DMS53 treated with DMSO at 0.1 percent for 48 hours (cell line): ENCODE data around the gene PDE4B.

Experiments
- DNase-seq: peaks from one replicate; lab custom pipeline; 2025; ENCODE audit not compliant: unreplicated experiment; lab: John Stamatoyannopoulos, UW

Gene PDE4B

DNA sequence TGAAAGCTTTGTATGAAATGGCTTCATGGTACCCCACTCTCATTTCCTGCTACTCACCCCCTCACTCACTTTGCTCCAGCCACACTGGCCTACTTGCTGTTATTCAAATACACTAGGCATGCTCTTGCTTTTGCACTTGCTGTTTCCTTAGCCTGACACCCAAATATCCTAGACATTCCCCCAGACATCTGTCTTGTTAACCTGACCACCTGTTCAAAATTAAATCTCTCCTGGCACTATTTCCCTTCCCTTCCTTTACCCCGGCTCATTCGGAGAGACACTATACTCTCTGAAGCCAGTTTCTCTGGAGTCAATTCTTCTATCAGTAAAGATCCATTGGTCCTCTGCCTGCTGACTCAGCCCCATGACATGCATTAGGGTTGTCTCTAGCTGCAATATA lies 435.3 kb downstream of the PDE4B start:
- no peak for DNase-seq

DNA sequence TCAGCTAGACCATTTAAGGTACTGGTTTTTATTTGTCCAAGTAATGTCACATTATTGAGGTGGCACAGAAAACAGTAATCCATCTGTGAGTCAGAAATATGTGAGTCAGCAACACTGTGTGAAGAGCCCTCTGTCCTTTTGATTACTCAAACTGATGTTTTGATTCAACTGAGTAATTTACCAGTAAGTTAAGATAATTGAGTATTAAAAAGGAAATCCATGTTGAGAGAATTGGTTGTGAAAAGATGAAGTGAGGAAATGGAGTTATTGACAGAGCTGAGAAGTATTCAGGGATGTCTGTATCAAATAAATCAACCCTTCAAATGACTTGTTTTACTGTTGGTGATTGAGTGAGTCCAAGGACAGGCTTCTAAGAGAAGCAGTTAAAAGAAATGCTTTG lies 438.5 kb downstream of the PDE4B start:
- DNase-seq, result peak; percentile 75

DNA sequence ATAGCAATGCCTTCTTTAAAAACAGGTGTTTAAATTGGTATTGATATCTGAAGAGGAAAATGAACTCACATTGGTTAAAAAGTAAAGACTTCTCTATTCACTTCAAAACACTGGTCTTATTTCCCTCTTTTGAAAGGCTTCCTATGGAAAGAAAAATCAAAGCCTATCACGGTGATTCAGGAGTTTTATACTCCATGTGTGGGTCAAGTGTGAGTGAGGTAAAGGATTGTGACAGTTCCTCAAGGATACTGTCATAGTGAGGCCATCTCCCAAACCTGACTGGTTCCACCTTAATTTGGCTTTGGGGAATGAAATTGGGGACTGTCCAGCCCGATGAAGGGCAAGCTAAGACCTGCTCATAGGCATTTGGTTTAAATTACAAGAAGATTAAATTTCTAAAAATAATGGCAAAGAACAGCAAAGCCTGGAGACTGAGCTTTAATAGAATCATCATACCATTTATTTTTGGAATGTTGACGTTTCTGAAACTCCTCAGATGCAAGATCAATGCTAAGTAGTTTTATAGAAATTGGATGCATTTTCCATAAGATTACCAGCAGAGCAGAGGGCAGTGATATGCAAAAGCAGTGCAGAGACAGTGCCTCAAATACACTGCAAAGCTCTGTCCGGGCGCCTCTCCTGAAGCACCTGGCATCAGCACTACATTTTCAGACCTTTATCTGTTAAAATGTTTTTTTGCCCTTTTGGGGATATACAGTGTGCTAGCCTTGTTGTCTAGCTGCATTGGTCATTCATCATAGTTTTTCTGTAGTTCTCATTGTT lies 439.2 kb downstream of the PDE4B start:
- no peak for DNase-seq

DNA sequence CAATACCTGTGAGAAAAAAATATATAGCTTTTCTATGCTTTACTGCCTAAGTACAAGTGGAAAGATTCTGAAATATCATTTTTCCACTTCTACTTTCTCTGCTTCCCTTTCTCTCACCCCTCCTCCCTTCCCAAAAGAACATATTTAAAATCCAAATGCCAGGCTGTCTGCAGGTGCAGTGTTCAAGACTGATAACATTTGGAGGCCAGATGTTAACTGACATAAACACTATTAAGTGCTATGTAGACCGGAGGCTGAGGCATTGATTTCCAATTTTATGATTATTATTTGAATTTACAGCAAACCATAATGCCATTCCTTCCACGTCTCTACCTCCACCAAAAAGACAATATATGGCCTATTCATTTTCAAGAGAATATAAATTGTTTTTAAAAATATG lies 444.3 kb downstream of the PDE4B start:
- DNase-seq, result no peak

DNA sequence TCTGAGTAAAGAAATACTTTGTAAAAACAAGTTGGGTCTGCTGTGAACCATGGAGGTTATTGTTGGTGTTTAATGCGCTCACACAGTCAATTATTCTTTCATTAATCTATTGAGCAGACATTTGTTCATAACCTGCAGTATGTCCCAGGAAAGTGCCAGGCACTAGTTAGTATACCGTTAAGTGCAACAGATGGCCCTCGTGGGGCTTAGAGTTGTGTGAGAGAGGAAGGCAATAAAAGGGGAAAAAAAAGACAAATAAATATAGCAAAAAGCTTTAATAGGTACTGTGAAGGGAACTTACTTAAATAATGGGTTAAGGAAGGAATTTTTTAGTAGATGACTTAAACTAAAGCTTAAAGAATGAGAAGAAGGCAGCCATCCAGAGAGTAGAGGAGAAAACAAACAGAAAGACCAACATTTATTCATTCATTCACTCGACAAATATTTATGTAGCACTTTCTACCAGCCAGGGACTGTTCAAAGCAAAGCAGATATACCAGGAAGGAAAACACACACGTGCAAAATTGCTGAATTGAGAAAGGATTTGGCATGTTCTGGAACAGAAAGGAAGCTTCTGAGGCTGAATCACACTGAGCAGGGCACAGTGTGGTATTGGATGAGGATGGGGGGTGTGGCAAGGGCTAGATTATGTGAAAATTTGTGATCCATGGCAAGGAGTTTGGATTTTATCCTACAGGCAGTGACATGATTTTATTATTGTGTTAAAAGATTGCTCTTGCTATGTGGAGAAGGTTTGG lies 445.2 kb downstream of the PDE4B start:
- DNase-seq, result peak; percentile 72

DNA sequence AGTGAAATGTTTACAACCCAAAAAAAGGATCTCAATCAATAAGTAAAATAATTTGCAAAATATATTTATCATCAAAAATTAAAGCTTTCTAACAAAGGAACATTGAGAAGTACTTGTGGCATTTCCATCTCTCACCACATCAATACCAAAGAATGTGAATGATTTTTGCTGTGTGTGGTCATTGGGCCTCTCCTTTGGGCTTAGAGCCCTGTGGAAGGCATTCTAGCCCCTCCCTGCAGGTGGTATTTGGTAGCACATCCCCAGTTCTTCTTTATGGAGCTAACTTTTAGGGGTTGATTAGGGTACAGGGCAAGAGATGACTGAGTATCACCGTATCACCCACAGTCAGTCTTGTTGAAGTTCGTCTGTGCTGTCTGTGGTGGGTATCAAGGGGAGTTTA lies 447.1 kb downstream of the PDE4B start:
- no peak for DNase-seq

DNA sequence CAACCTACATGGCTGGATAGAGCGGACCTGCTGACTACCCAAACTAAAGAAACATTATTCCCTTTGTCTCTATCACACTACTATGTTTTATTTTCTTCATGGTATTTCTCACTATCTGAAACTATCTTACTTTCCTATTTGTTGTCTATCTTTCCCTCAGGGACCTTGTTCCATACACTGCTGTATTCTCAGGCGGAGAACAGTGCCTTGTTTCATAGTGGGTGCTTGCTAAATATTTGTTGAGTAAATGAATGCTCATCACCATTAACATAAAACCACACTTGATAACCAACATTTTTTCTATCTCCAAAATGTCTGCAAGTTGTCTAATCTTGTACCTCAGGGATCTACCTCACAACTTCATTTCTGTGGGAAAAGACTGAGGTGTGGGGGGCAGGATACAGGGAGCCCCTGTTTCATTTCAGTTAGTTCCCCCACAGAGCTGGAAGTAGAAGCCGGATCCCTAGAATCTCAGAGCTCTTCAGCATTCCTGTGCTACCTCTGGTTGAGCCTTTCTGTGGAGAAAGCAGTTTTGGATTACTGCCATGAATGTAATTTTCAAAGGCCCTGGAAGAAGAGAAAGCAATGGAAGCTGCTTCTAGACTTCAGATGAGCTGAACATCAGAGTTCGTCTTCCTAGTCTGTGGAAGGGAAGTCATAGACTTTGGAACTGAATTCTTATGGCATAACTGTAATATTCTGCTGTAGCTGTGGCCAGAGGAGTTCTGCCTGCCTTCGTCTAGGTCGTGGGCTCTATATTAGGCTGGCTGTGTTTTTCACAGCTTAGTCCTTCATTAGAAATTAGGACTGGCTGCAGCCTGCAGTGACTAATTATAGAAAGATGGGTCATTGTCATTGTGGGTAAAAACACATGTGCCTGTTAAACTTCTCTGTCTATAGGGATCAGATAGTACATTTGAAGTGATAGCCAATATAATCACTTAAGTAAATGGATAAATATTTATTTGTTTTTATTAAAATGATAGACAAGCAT lies 448.1 kb downstream of the PDE4B start:
- no peak for DNase-seq

DNA sequence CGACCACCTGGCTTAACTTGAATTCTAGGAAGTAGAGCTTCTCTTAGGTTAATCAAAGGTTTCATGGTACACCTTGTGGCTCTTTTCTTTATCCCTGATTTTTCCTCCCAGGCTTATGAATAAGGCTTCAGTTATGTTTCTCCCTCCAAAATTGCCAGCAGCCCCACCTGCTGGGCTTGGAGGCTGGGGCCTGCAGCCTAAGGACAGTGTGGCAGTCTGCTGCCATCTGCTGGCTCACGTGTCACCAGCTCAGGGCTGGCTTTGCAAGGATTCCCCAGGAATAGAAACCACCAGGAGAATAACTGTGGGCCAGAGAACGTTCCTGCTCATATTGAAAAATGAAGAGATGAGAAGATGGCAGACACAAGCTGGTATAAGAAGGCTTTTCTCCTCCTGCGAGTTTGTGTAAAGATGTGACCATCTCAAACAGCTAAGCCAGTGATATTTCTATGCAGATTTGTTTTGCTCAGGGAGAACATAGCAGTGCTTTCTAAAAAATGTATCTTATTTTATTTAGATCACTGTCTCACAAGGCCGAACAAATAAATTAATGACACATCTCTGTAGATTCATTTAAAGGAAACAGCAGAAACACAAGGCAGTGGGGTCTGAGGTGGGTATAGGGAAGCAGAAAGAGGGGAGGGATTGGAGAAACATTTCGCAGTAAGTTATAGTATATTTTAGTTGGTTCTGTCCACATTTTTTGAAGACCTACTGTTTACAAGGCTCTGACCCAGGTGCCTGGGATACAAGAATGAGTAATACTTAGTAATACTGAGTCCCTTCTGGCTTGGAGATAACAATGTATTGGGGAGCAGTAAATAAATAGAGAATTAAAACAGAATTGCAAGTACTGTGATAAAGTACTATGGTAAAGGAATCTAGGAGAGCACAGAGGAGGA lies 450.2 kb downstream of the PDE4B start:
- DNase-seq, result peak; percentile 94

DNA sequence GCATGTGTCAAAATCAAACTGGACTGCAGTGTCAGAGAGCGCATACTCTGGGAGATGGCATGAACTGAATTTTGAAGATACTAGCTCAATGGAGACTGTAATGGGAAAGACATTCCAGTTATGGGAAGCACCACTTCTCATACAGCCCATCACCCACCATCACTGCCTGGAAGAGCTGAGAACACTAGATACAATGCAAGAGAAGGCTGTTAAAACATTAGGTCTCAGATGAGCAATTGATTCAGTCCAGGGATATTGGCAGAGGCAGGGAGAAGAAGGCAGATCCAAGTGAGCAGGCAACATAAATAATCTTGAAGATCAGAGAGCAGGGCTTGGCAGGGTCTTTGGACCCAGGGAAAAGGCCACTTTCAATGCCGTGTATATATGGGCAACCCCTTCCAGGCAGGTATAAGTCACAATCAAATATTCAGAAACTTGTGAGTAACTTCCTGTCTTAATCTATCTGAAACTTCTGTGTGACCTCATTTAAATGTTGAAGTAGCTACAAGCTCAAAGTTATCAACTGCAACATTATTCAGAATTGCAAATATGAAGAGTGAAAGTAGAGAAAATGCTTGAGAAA lies 450.9 kb downstream of the PDE4B start:
- DNase-seq, result no peak

DNA sequence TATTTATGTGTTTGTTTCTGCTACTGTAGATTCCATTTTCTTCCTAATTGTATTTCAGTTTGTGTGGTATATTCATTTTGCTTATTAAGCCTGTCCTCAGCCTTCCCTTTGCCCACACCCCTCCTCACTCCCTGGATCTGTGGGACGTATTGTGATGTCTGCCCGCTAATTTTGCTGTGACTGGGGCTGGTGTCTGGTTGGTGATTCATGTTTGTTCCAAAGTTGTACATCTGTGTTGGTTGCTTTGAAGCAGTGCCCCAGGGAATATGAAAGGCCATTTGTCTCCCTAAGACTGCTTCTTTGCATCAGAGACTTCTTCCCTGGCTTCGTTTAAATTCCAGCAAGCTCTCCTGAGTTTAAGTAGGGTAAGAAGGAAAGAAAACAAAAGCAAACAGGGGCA lies 451.7 kb downstream of the PDE4B start:
- no peak for DNase-seq

DNA sequence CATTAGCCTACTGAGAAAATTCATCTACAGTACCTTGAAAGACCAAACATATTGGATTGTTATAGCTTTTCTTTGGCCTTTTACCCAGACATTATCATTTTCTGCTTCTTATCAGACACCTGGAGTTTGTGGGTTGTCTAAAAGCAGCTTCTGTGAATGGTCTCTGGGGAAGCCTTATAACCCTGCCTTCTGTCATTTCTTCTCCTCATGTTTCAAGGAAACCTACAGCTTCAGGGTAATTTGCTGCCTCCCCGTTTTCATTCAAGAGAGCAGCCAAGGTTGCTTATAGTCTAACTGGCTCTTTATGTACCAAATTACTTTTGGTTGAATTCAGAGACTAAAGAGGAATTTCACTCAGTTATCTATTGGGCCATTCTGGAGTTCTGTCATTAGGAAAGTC lies 453.0 kb downstream of the PDE4B start:
- DNase-seq, result no peak

DNA sequence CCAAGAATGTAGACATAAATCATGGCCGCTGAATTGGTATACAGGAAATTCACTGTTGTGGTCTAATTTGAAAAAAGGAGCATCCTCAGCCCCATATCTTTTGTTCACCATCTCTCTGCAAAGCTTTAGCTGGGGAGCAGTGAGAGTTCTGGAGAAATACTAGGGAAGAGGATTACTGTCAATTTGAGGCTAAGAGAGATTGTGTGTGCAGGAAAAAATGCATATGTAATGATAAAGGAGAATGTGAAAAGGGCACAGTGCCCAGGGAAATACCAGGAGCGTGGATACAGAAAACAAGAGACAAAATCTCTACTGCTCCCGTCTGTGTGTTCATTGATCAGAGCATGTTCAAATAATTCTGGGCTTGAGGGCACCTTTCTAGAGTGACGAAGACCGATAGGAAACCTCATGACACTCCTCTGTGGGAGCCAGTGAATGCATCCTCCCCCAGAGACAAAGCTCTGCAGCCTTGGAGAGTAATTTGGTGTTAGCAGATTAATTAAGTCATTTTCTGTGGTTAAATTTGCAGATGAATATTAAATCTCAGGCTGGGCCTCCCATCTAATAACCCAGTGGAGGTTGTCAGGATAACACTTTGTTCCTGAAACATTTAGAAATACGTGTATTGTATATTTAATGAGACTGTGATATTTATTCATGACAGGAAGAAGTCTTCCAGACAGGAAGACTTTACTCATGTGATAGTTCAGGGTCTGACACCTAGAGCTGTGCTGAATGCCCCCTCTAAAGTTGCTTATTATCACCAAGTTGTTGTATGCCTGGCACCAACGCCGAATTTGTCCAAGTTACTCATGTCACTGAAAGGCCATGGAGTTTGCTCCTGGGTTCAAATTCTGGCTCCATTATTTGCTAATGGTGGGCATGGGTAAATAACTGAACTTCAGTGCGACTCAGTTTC lies 453.9 kb downstream of the PDE4B start:
- DNase-seq, result no peak

DNA sequence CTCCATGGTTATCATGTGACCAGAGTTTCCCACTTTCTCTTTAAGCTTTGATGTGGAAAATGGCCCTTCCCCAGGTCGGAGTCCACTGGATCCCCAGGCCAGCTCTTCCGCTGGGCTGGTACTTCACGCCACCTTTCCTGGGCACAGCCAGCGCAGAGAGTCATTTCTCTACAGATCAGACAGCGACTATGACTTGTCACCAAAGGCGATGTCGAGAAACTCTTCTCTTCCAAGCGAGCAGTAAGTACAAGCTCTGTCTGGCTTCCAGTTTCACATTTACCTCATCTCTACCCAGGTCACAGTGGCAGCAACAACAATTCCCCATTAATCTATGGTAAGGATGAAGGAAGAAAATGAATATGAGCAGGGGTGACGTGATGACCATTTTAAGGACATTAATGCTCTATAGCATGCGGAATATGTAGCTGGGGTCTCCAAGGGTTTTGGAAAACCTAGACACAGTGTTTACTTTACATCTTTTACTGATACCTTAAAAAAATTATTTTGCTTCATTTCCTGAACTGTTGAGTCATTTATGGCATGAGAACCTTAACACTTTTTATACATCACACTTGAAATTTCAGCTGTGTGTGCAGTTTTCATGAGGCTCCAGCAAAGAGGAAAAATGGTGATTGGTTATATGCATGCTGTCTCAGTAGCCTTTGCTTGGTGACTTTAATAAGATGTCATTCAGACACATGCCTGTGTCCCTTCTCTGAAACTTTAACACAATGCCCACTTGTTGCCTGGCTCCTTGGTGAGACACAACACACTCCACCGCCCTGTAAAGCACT lies 454.9 kb downstream of the PDE4B start:
- no peak for DNase-seq

DNA sequence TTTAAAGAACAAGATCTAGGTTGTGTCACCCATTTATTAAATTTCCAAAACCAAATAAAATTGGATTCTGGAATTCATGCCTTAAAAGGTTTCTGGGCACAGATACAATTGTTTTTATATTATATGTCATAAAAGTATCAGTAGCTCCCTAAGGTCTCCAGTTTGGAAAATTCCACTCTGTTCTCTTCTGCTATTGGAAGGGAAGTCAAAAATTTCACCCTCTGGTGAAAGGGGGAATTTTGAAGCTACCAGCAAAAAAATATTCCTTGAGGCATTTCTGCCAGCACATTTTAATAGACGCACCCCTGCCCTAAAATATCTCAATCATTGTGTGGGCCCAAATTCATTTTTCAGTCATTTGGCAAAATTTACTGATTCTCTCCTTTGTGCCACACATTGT lies 455.6 kb downstream of the PDE4B start:
- no peak for DNase-seq

DNA sequence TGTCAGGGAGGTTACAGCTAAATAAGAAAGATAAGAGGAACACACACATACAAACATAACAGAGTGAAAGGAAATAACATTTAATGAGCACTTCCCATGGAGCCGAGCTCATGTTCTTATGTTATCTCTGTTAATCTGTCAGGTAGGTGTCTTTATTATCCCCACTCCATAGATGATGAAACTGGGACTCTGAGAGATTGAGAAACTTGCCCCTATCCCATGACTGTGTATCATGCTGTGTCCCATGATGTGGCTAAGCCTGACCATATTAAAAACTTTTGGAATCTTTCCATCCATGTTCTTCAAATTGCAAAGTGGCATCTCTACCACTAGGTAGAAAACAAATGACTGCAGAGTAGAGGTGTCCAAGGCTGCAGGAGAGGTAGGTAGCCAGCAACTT lies 456.1 kb downstream of the PDE4B start:
- no peak for DNase-seq

DNA sequence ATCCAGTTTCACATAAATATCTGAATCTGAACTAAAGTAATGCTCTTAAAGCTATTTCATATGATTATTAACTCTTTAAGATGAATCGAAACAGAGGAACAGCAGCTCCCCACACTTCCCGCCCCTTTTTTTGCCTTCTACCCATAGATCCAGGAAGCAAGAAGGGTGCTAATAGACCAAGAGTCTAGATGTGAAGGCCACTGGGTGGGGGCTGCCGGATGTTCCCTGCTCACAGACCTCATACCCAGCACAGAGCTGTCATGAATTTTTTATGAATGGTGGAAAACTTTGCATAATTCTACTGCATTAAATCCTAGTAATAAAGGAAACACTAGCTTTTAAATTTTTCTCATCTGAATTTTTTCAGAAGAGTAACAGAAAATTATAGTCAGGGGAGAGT lies 457.4 kb downstream of the PDE4B start:
- DNase-seq, result no peak

DNA sequence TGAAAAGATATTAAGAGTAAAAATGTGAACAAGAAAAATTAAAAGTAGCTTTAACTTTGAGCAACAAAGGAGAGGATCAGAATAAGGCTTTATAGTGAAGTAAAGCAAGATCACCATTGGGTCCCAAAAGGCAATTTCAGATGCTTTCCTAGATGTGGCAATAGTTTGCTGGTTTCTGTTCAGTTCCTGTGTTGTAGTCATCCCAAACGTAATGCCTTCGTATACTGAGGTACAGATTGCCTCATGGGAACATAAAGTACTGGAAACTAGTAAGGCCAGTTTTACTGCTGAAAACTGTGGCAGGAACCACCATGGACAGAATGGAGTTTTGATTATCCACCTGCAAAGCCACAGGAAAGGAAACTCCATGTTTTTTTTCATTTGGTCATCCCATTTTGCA lies 457.8 kb downstream of the PDE4B start:
- no peak for DNase-seq

DNA sequence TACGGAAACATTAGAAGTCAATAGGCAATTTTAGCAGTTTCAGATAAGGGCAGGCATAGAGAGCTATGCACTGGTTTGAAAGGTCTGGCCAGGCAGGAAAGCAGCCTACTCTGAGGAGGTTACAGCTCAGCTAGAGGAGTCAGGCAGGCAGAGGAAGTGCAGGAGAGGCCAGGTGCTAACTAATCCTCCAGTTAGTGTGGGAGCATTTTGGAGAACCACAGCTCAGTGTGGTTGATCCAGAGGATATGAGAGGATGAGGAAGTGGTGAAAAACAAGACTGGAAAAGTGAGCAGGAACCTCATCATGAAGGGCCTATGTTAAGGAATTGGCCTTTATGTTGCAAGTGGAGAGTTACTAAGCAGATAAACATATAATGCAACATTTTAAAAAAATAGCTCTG lies 458.9 kb downstream of the PDE4B start:
- DNase-seq, result peak; percentile 80
